ENCODE measurements around the gene MEN1. TPM values are rescaled to one million over a fixed set of nuclear protein-coding genes. Genes with fewer than 3 reads are reported as not detected.
A peak's percentile ranks its signal among the peaks of the same experiment; 100 is the strongest.

The MEN1 gene
- total and polyA plus RNA-seq, 7 donors: 6.8 to 26.1 (median 9.4) TPM

- Histone ChIP-seq H3K4me3 (no peak overlapping the region), H3K4me1 (peaks cover 0 to 8% (median 5%) of the 10 kb centered on the region in 4 donors), H3K27ac (no peak overlapping the region), H3K9me3 (no peaks in the 10 kb centered on the region), H3K27me3 (no peaks in the 10 kb centered on the region), H3K36me3 (no peaks in the 10 kb centered on the region)
- no peak for DNase-seq
- intact Hi-C loops (cut with DNase I): no loop called here
- WGBS, 2 donors: 61 to 71% methylated on average over 7 of the region's 7 CpGs
- no peak for TF ChIP-seq POLR2AphosphoS5 (IDR thresholded peaks at IDR 0.05)
- no peak for TF ChIP-seq CTCF (IDR thresholded peaks at IDR 0.05)
- no peak for TF ChIP-seq EP300 (IDR thresholded peaks at IDR 0.05)
Observed at GRCh38 chr11:64814712-64815187, 4.4 kb upstream of the MEN1 start.

GRCh38 chr11:64813826-64814225 lies 3.5 kb upstream of the MEN1 start:
- Histone ChIP-seq H3K36me3 (no peaks in the 10 kb centered on the region), H3K27me3 (no peaks in the 10 kb centered on the region), H3K4me1 (peaks cover 0 to 18% (median 13%) of the 10 kb centered on the region in 4 donors), H3K27ac (no peak overlapping the region), H3K9me3 (no peaks in the 10 kb centered on the region), H3K4me3 (no peak overlapping the region)
- TF ChIP-seq CTCF (IDR thresholded peaks at IDR 0.05): no peak
- TF ChIP-seq EP300 (IDR thresholded peaks at IDR 0.05): no peak
- TF ChIP-seq POLR2A (IDR thresholded peaks at IDR 0.05): no peak
- TF ChIP-seq POLR2AphosphoS5 (IDR thresholded peaks at IDR 0.05): no peak
- no peak for DNase-seq
- WGBS, 2 donors: 90 to 93% methylated on average over 5 of the region's 5 CpGs
- intact Hi-C loops (cut with DNase I): no loop called here

GRCh38 chr11:64810891-64811272 lies 531 bp upstream of the MEN1 start:
- 39 to 45% methylated on average over 17 of the region's 17 CpGs for WGBS, 2 donors
- H3K27ac ChIP-seq: peak overlapping the region; percentile 79 to 82 (median 82)
- DNase-seq: peak; percentile 65
- H3K4me1 ChIP-seq: peaks cover 0 to 20% (median 16%) of the 10 kb centered on the region in 4 donors
- no peaks in the 10 kb centered on the region for H3K9me3 ChIP-seq
- TF ChIP-seq POLR2AphosphoS5 (IDR thresholded peaks at IDR 0.05) (no peak), CTCF (IDR thresholded peaks at IDR 0.05) (no peak), POLR2A (IDR thresholded peaks at IDR 0.05) (no peak), EP300 (IDR thresholded peaks at IDR 0.05) (no peak)
- intact Hi-C loops (cut with DNase I): no loop called here
- peaks cover 0 to 22% (median 9%) of the 10 kb centered on the region in 4 donors for H3K36me3 ChIP-seq
- peak overlapping the region in 3 of 4 donors; percentile 81 to 97 (median 97) for H3K4me3 ChIP-seq
- no peaks in the 10 kb centered on the region for H3K27me3 ChIP-seq

- DNase-seq: no peak
- H3K4me1 ChIP-seq: peaks cover 0 to 20% (median 16%) of the 10 kb centered on the region in 4 donors
- H3K36me3 ChIP-seq: peaks cover 0 to 33% (median 18%) of the 10 kb centered on the region in 4 donors
- no peaks in the 10 kb centered on the region for H3K9me3 ChIP-seq
- peak overlapping the region; percentile 60 to 97 (median 89) for H3K4me3 ChIP-seq
- intact Hi-C loops (cut with DNase I): no loop called here
- TF ChIP-seq POLR2A (IDR thresholded peaks at IDR 0.05): no peak
- no peak for TF ChIP-seq CTCF (IDR thresholded peaks at IDR 0.05)
- no peak for TF ChIP-seq POLR2AphosphoS5 (IDR thresholded peaks at IDR 0.05)
- TF ChIP-seq EP300 (IDR thresholded peaks at IDR 0.05): no peak
- H3K27ac ChIP-seq: peak overlapping the region; percentile 79 to 82 (median 82)
- no peaks in the 10 kb centered on the region for H3K27me3 ChIP-seq
- WGBS, 2 donors: 1 to 4% methylated on average over 44 of the region's 44 CpGs
Observed at GRCh38 chr11:64809781-64810241, 540 bp downstream of the MEN1 start.

- TF ChIP-seq CTCF (IDR thresholded peaks at IDR 0.05) (no peak), EP300 (IDR thresholded peaks at IDR 0.05) (no peak), POLR2A (IDR thresholded peaks at IDR 0.05) (no peak), POLR2AphosphoS5 (IDR thresholded peaks at IDR 0.05) (no peak)
- no peak for DNase-seq
- H3K27ac ChIP-seq: no peak overlapping the region
- intact Hi-C loops (cut with DNase I): no loop called here
- no peaks in the 10 kb centered on the region for H3K27me3 ChIP-seq
- peaks cover 0 to 35% (median 20%) of the 10 kb centered on the region in 4 donors for H3K36me3 ChIP-seq
- H3K9me3 ChIP-seq: no peaks in the 10 kb centered on the region
- H3K4me3 ChIP-seq: no peak overlapping the region
- WGBS, 2 donors: 95 to 97% methylated on average over 9 of the region's 9 CpGs
- H3K4me1 ChIP-seq: peaks cover 0 to 47% (median 35%) of the 10 kb centered on the region in 4 donors
Observed at GRCh38 chr11:64805481-64805880, 4.9 kb downstream of the MEN1 start.
